ENCODE results near the gene OR51A4.
"Not testable (repeated sequence)": the region's sequence is repeated elsewhere in the genome, so short reads cannot be mapped to it uniquely, and the experiment has no call there.

The OR51A4 gene, protein sequence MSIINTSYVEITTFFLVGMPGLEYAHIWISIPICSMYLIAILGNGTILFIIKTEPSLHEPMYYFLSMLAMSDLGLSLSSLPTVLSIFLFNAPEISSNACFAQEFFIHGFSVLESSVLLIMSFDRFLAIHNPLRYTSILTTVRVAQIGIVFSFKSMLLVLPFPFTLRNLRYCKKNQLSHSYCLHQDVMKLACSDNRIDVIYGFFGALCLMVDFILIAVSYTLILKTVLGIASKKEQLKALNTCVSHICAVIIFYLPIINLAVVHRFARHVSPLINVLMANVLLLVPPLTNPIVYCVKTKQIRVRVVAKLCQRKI

DNA sequence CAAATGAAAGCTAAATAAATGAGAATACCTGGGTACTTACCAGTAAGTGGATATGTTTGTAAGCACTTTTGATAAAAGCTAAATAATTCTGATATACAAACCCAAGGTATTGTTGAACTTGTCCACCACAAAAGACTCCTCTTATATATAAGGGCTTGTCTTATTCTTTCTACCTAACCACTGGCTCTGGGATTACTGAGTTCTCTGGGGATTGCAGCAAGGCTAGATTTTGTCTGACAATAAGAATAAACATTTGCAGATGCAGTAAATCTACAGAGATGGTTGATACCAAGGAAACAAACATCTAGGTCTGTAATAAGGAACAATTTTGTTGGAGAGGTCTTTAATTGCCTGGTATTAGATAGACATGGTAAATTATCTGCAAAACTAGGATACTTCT is at the start of gene OR51A4:
OR51A4 (minus strand) TSS at position 101 of the 400 bp plus-strand sequence. CDS start 505 bp downstream, outside the sequence.
- DNase-seq (ENCODE audit: low read depth in 3 of 3): no peak

DNA sequence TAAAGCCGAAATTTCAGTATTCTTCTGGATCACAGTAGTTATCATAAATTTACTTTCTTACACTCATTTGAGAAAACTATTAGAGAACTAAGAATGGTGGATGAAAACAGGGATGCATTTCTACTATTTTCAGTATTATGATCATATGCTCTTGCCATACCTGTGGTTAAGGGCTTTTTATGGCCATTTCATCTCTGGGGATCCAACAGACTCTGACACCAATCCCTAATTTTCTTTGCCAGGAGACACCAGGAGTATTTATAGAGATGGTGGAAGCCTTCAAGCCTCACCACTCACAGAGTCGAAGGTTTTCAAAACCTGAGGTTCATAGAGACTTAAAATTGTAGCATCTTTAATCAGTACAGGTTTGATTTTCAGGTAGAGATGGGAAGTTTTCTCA is 47.1 kb upstream of the OR51A4 start, which contains the start of gene OR51L1:
OR51L1 (plus strand) TSS at position 301 of the 400 bp plus-strand sequence. CDS start 4,132 bp downstream, outside the sequence.
- no peak for DNase-seq (ENCODE audit: low read depth in 3 of 3)

DNA sequence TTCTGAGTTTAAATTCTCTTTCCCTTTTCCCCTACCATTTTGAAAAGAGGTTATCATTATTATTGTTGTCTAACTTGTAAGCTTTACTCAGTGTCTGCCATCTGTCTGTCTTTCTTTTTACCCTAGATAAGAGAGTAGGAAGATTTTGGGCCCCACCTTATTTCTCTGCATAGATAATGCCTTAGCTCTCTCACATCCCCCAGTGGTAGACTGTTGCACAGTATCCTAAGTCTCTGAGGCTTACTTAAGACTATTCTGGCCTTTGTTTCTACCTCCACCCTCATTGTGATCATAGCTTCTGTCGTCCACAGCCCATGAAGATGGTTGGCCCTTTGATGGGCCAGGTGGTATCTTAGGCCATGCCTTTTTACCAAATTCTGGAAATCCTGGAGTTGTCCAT is 43.7 kb upstream of the OR51A4 start:
- no peak for DNase-seq (ENCODE audit: low read depth in 3 of 3)

DNA sequence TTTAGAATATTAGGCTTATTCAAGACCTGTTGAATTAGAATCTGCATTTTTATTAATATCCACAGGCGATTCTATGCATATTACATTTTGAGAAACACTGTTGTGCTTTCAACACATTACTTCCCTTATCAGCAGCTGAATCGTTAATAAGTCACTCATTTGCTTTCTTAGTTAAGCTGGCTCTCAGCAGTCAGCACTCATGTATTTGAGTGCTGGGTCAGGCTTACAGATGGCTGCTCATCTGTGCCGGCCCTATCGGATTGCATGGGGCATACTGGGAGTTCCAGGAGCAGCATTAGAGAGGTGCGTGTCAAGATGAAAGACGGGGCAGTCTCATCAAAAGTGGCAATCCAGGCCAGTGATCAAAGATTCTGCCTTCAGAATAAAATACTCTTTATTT is 36.4 kb upstream of the OR51A4 start:
- no peak for DNase-seq (ENCODE audit: low read depth in 3 of 3)

DNA sequence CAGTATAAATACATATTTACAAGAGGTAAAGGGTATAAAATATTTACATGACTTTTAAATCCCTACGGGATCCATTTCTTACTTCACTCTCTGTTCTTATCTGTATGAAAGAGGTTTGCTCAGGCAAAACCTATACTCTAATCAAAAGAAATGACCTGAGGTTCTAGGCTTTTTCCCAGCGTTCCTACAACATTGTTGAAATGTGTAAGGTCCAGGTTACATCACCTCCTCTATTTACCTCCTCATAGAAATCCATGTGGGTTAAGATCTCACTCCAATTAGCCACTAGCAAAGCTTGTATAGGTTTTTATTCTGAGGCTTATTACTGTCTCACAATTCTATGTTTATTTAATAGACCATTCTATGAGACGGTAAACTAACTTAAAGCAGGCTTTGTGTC is 35.3 kb upstream of the OR51A4 start:
- no peak for DNase-seq (ENCODE audit: low read depth in 3 of 3)

DNA sequence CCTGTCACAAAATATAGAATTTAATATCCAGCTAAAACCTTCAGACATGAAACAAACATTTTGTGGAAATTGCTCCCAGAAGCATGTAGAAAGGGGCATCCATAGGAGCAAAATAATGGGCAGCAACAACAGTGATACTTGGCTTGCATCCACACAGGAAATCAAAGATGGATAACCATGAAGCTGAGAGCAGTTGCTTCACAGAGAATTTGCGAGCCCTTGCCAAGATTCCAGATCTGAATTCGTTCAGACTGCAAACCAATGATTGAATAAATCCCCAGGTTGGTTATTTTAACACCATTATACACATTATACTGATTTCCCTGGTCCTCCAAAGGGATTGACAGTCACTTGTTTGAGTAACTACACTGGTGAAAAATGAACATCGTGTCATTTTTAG is 31.6 kb upstream of the OR51A4 start:
- DNase-seq (ENCODE audit: low read depth in 3 of 3): no peak

DNA sequence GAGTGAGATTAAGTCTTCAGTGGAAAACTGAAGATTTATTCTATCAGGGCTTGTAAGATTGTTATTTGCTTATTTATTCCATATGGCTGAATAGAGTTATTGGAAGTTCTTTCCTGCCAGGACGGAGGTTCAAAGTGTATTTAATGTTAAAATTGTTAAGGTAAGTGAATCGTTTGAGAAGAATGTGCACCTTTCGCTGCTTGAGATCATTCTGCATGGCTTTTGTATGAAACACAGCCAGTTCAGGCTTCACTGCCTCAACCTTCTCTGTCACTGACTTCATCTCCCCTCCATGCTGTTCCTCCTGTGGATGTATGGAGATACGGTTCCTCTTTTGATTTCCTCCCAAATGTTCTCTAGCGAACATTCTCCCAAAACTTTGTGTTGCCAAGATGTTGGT is 28.0 kb upstream of the OR51A4 start:
- no peak for DNase-seq (ENCODE audit: low read depth in 3 of 3)

DNA sequence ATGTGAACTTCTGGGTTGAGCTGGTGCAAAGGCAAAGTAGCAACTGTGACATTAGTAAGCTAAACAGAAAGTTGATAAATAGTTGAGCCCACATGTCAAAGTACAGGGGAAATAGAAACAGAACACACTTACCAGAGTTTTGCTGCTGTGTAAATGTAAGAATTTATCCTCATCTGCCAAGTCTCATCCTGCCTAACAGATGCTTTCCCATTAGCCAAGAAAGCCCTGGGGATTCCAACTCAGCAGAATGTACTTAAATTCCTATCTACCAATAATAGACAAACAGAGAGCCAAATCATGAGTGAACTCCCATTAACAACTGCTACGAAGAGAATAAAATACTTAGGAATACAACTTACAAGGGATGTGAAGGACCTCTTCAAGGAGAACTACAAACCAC is 15.4 kb upstream of the OR51A4 start:
- DNase-seq (ENCODE audit: low read depth in 3 of 3): no peak

DNA sequence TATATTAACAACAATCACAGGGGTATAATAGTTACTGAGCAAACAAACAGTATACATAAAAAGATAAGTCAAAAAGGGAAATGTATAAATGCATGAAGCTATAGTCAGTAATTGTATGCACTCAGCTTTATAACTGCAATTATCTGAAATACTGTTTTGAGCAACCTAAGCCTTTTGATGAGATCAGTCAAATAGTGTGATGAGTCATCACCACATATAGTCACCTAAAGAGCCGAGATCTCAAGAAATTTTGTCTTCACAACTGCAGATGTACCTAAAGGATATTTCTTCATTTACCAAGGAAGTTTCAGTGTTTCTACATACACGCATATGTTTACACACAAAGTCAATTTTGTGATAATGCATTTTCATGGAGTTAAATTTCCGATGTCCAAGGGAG is 13.5 kb upstream of the OR51A4 start:
- no peak for DNase-seq (ENCODE audit: low read depth in 3 of 3)

DNA sequence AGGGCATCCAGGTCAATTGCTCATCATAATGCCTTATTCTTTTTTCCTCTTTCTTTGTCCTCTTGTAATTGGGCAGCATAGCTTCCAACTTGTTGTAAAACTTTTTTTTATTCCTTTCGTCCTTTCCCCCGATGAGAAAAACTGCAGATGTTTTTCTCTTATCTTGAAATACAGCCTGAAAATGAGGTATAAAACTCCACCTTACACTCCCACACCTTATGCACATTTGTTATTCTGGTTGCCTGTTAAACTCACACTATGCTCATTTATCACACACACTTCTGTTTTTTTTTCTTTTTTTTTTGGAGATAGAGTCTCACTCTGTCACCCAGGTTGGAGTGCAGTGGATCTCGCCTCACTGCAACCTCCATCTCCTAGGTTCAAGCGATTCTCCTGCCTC is 10.0 kb upstream of the OR51A4 start:
- no peak for DNase-seq (ENCODE audit: low read depth in 3 of 3)

DNA sequence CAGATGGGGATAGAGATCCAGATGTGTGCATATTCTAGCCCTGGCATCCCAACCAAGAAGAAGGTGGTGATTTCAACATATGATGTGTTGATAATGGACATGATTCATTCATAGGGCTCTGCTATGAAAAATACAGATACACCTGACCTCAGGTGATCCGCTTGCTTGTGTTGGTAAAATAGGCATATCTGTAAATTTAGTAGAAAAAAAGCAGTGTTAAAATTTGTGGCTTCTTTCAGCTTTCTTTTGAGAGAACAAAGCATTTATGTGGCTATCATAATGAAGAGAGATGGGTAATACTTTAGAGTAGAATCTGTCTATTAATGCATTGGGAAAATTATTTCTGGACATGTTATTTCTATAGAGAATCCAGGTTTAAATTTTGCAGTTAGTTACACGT is 8.2 kb upstream of the OR51A4 start, which contains the start of gene OR51A2:
OR51A2 (minus strand) TSS at position 101 of the 400 bp plus-strand sequence; CDS start at position 101, 0 bp downstream.
- DNase-seq (ENCODE audit: low read depth in 3 of 3): not testable (repeated sequence)

DNA sequence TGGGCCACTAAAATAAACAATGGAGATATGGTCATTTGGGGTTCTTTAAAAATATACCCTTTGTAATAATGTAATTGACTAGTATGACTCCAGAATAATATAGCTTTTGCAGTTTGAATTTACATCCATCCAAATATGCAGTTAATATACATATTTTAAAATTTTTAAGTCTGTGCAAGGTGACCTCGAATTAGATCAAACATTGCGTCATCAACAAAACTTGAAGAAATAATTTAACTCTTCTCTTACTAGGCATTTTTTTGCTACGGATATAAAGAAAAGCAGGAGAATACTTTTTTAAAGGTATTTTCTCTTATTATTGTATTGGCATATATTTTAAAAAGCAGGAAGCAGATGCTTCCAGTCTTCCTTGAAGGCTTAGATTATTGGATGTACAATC is 10.7 kb downstream of the OR51A4 start:
- no peak for DNase-seq (ENCODE audit: low read depth in 3 of 3)

DNA sequence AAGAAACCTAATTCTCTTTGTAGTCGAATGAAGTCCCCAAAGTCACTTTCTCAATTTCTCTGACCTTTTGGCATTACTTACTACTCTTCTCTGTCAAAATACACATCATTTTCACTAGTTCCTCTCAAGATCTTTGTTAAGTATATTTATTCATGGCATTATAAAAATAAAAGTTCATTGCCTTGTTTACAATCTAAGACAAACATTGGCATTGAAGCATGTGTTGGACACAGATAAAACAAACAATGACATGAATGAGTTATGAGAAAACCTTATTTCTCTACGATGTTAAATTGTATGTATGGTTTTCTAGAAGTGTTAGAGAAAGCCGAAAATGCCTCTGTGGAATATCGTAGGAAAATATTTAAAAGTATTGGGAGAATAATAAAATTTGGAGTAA is 14.7 kb downstream of the OR51A4 start:
- no peak for DNase-seq (ENCODE audit: low read depth in 3 of 3)

DNA sequence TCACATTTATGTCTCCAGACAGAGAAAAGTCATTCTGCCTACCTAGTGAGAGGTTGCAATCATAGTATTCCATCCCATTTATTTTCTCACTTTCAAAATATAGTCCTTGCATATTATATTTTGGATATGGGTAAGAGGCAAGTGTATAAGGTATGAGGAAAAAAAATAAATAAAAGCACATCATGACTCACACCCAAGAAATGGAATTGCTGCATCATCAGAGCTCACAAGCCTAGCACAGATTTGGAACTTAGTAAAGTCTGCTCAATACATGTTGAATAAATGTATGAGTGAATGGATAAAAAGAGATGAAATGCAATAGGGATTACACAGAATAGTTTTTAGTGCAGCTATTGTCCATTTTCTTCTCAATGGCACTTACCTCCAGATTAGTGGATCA is 20.8 kb downstream of the OR51A4 start:
- no peak for DNase-seq (ENCODE audit: low read depth in 3 of 3)

DNA sequence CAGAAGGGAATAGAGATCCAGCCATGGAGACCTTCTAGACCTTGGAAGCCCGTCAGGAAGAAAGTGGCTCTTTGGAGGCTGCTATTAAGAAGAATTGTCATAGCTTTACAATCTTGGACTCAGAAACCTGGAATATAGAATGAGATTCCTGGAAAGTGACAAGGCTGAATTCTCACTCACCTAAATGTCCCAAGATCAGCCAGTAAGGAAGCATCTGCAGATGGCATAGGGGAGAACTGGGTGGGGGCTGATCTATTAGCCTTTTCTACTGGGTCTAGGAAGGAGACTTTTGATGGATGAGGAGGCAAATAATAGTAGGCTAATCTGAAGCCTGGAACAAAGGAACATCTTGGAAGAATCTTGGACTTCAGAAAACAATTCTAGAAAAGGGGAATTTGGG is 23.2 kb downstream of the OR51A4 start, which contains the start of gene OR51G1:
OR51G1 (minus strand) TSS at position 101 of the 400 bp plus-strand sequence; CDS start at position 101, 0 bp downstream.
- no peak for DNase-seq (ENCODE audit: low read depth in 3 of 3)

DNA sequence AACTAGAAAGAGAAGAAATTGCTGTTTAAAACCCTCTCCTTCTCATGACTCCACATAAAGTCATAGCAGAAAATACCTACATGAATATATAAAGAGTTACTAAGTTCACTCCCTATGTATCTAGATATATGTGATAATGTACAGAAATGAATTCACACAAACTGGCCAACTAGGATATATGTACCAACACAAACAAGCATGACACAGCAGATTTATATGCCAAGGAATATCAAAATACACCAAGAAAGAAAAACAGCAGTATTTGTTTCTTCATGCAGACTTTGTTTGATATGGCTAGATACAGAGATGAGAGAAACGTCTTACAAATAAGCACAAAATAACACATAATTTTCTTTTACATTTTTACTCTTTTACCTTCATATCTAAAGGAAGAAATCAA is 25.1 kb downstream of the OR51A4 start:
- no peak for DNase-seq (ENCODE audit: low read depth in 3 of 3)

DNA sequence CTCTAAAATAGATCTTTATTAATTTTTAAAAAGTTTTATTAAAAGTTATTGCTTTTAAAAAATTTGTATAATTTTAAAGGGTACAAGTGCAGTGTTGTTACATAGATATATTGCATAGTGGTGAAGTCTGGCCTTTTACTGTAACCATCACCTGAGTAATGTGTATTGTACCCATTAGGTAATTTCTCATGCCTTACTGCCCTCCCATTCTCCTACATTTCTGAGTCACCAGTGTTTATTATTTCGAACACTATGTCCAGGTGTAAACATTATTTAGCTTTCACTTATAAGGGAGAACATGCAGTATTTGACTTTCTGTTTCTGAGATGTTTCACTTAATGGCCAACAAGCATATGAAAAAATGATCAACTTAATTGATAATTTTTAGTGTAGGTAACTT is 25.6 kb downstream of the OR51A4 start:
- no peak for DNase-seq (ENCODE audit: low read depth in 3 of 3)

DNA sequence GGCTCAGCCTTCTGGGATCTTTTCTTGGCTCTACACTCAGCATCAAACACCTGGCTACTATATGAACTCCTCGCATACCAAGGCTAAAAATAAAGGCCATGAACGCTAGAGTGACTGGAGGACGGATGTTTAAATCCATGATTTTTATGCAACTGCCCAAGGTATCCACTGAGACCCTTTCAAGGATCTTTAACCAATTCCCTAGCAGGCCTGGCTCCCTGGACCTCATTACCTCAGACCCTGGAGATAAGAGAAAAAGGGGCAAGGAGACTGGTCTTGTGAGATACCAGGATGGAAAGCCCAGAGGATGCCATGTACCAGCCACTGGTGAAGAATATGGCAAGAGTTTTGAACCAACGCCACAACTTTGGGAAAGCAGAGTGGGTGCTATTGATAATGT is 28.2 kb downstream of the OR51A4 start, which contains the start of gene OR51G2:
OR51G2 (minus strand) TSS at position 101 of the 400 bp plus-strand sequence. CDS start 3,687 bp downstream, outside the sequence.
- DNase-seq (ENCODE audit: low read depth in 3 of 3): no peak

DNA sequence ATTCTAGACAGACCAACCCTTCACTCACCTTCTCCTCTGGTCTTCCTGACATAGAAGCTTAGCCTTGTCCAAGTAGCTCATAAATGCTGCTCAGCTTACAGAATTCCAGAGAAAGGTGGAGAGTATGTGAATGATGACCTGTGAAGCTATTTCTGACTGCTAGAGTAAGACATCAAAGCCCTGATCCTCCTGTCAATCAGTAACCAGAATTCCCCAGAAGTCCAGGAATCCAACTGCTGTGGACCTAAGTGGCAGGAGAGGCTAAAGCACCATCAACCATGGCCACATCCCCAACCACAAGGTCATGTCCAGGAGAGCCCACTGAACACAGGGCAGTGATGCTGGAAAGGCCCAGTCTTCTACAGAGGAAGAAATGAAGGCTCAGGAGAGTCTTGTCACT is 30.8 kb downstream of the OR51A4 start:
- DNase-seq (ENCODE audit: low read depth in 3 of 3): no peak

DNA sequence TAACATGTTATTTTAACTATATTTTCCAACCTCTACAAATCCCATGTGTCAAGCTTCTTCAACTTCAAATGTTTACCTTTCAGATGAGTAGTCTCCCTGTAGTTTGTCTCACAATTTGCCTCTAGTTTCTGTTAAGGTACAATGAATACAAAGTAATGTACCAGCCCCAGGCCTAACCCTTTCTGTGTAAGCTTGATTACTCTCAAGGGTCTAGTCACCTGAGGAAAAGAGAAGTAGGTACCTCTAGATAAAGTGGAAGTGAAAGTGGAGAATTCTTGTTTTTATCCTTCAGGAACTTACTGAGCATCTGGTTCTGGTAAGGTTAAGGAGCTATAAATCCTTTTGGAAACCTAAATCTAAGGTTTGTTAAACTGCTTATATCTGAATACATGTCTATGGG is 43.9 kb downstream of the OR51A4 start, which contains the start of gene OR51A7:
OR51A7 (plus strand) TSS at position 300 of the 400 bp plus-strand sequence. CDS start 3,587 bp downstream, outside the sequence.
- no peak for DNase-seq (ENCODE audit: low read depth in 3 of 3)
